HepG2 (cell line): ENCODE results near the gene ZNF284. TPM values are rescaled to one million over a fixed set of nuclear protein-coding genes. Genes with fewer than 3 reads are reported as not detected.

Experiments
- ATAC-seq: fragments of 200-7000 bp; cut with Tn5 transposase; 3 replicates; pipeline ENCODE4 v1.9.1; 2020; ENCODE audit warnings: mild to moderate bottlenecking, moderate library complexity
- BruUV-seq: library from RNA; stranded (reverse); fragments of 400-500 nt; replicated peaks from 2 replicates; lab custom pipeline; 2021; lab: Mats Ljungman, UMichigan
- CTCF ChIA-PET: fragments of 300-600 bp; formaldehyde crosslinking; extraction: SDS; loops from one replicate; lab custom pipeline; 2021; ENCODE audit warnings: low total read pairs, inconsistent platforms, low intra/inter-chr PET ratio; lab: Yijun Ruan, JAX
- POLR2A ChIA-PET: fragments of 350-600 bp; sonication (Branson Sonifier 250); formaldehyde crosslinking; loops from one replicate; lab custom pipeline; 2020; ENCODE audit warnings: antibody characterized with exemption, inconsistent platforms; lab: Yijun Ruan, JAX
- DNase-seq: peaks from one replicate; pipeline ENCODE4 v3.0.0-alpha.2; 2015; ENCODE audit warnings: low spot score
- FAIRE-seq: peaks from 3 replicates; lab custom pipeline; 2011; peaks lifted over from hg19 to GRCh38; lab: Jason Lieb, UNC
- H2AFZ ChIP-seq: one replicate; pipeline ENCODE4 v1.6.1; 2011; ENCODE audit warnings: low read length, inconsistent platforms
- H3K27ac ChIP-seq: fragments of 300-600 bp; 3 replicates; pipeline ENCODE4 v1.8.0; 2011; ENCODE audit warnings: mixed run types, mild to moderate bottlenecking, mixed read lengths, low read length, inconsistent platforms; ENCODE audit not compliant: insufficient read depth; ENCODE audit errors: extremely low read length
- H3K27me3 ChIP-seq, 2 experiments: fragments of 200-600 bp in 1 of 2; 2 replicates in 1 of 2; 3 replicates in 1 of 2; pipeline versions ENCODE4 v1.6.0 to v1.8.0; 2011; ENCODE audit warnings: low read length in 2 of 2, mild to moderate bottlenecking in 2 of 2, moderate library complexity in 2 of 2, inconsistent platforms in 1 of 2; ENCODE audit not compliant: insufficient read depth in 2 of 2, control insufficient read depth in 1 of 2
- H3K36me3 ChIP-seq, 2 experiments: fragments of 200-600 bp in 1 of 2; replicated peaks in 1 of 2; 2 replicates in 1 of 2; 3 replicates in 1 of 2; pipeline versions ENCODE4 v1.5.1 to v1.8.0; 2011; ENCODE audit warnings: low read length in 2 of 2, inconsistent platforms in 1 of 2; ENCODE audit not compliant: insufficient read depth in 2 of 2, control insufficient read depth in 1 of 2
- H3K4me1 ChIP-seq: 2 replicates; pipeline ENCODE4 v1.5.1; 2012; ENCODE audit warnings: low read length, inconsistent platforms; ENCODE audit not compliant: insufficient read depth
- H3K4me2 ChIP-seq: 2 replicates; pipeline ENCODE4 v1.6.0; 2011; ENCODE audit warnings: low read depth, low read length, inconsistent platforms
- H3K4me3 ChIP-seq, 3 experiments: fragments of 200-600 bp in 1 of 3; sonication (generic), shearing (Covaris generic) in 1 of 3; replicated peaks in 1 of 3; 2 replicates each; pipeline ENCODE4 v1.5.1; 2011 to 2016; ENCODE audit warnings: low read length in 3 of 3, inconsistent platforms in 2 of 3, low read depth in 2 of 3, mild to moderate bottlenecking in 2 of 3, control low read depth in 1 of 3, mixed read lengths in 1 of 3; ENCODE audit not compliant: insufficient read depth in 1 of 3
- H3K79me2 ChIP-seq: one replicate; pipeline ENCODE4 v1.6.1; 2011; ENCODE audit warnings: low read length, inconsistent platforms; ENCODE audit not compliant: insufficient read depth
- H3K9ac ChIP-seq: 2 replicates; pipeline ENCODE4 v1.6.0; 2011; ENCODE audit warnings: mild to moderate bottlenecking, low read depth, low read length, inconsistent platforms; ENCODE audit not compliant: insufficient read depth
- H3K9me3 ChIP-seq: 2 replicates; pipeline ENCODE4 v1.5.1; 2012; ENCODE audit warnings: mild to moderate bottlenecking, low read length
- H4K20me1 ChIP-seq: 2 replicates; pipeline ENCODE4 v1.6.0; 2011; ENCODE audit warnings: inconsistent platforms, mild to moderate bottlenecking, low read length, moderate library complexity; ENCODE audit not compliant: insufficient read depth
- MBD4 ChIP-seq: IDR thresholded peaks from 2 replicates; pipeline ENCODE4 v1.6.1; 2012; ENCODE audit warnings: low read length, inconsistent platforms, borderline replicate concordance
- NFKB2 ChIP-seq: sonication (generic); formaldehyde crosslinking; IDR thresholded peaks from 2 replicates; pipeline ENCODE4 v1.4.0; 2020; ENCODE audit warnings: missing genetic modification reagents, borderline replicate concordance
- SKIL ChIP-seq: sonication (generic); formaldehyde crosslinking; IDR thresholded peaks from 2 replicates; pipeline ENCODE4 v1.8.0; 2022; ENCODE audit warnings: missing genetic modification reagents, mild to moderate bottlenecking, moderate library complexity, borderline replicate concordance
- ZNF263 ChIP-seq: sonication (generic); formaldehyde crosslinking; IDR thresholded peaks from 2 replicates; pipeline ENCODE4 v1.4.0; 2020; ENCODE audit warnings: missing genetic modification reagents
- WGBS: methylation state at CpG from one replicate; pipeline ENCODE4 v1.1.6; 2017; ENCODE audit warnings: low lambda C conversion rate; 5-methylcytosine and 5-hydroxymethylcytosine counted together
- in situ Hi-C: cut with HindIII; loops from 2 replicates; pipeline ENCODE4 v1.10.0; 2017; ENCODE audit warnings: low pct_unique_long_range_greater_than_20kb; ENCODE audit not compliant: extremely low pct_ligation_motif_present
- intact Hi-C: fragments of 100-400 bp; cut with micrococcal nuclease; formaldehyde crosslinking; loops from one replicate; pipeline ENCODE4 v1.10.0; 2022; ENCODE audit not compliant: unreplicated experiment
- polyA plus RNA-seq, 8 experiments: library from polyadenylated mRNA; depleted of rRNA in 3 of 8; stranded (reverse) in 7 of 8; unstranded in 1 of 8; fragments of >200 nt; fragmentation: Illumina TruSeq in 4 of 8; extraction: Trizol in 4 of 8; gene quantifications; 2 replicates each; pipeline versions ENCODE4 v1.2.1 to v1.2.3, GENCODE V29; 2011 to 2016; ENCODE audit warnings: low read depth in 4 of 8, missing spikeins in 1 of 8, mixed read lengths in 1 of 8; ENCODE audit not compliant: insufficient read depth in 1 of 8
- total RNA-seq, 5 experiments: library from RNA; depleted of rRNA; stranded (reverse); fragments of >200 nt; fragmentation: Illumina TruSeq; extraction: Trizol; gene quantifications; 2 replicates each; pipeline ENCODE4 v1.2.3, GENCODE V29; 2016; ENCODE audit warnings: low read depth in 1 of 5

The ZNF284 gene
- total and polyA plus RNA-seq, 2 of the 13 experiments (the other 11 are each of a cell fraction or from before 2014, with no cell fraction given), result 1.2 to 2.3 TPM

GRCh38 chr19:44055870-44056269 is 16.1 kb upstream of the ZNF284 start:
- peaks cover 31% of the 10 kb centered on the region for H3K4me1 ChIP-seq
- ChIA-PET CTCF (no interaction called here), POLR2A (no interaction called here)
- TF ChIP-seq MBD4 (no peak), ZNF263 (CRISPR knock-in tag) (peak; percentile 51; the same call in 1 of the 2 replicates)
- no peak for ATAC-seq
- H3K36me3 ChIP-seq, result peaks cover 13 to 40% of the 10 kb centered on the region in 2 experiments; a peak in 4 of 5 replicates
- intact Hi-C loops, result no loop called here
- H3K27me3 ChIP-seq, result no peaks in the 10 kb centered on the region; a peak in 1 of 5 replicates
- peaks cover 4% of the 10 kb centered on the region for H3K79me2 ChIP-seq
- in situ Hi-C loops, result no loop called here
- no peak overlapping the region for H3K4me2 ChIP-seq
- no peak for FAIRE-seq
- no TSS peak for BruUV-seq
- H2AFZ ChIP-seq, result no peak overlapping the region
- H3K9ac ChIP-seq, result no peak overlapping the region
- H3K27ac ChIP-seq, result no peak overlapping the region
- no peak overlapping the region for H3K4me3 ChIP-seq
- no peaks in the 10 kb centered on the region for H4K20me1 ChIP-seq
- H3K9me3 ChIP-seq, result no peaks in the 10 kb centered on the region
- no peak for DNase-seq
- 91% methylated on average over 5 of the region's 5 CpGs for WGBS

- Histone ChIP-seq H3K4me3 (no peak overlapping the region), H3K9ac (no peak overlapping the region), H3K79me2 (no peaks in the 10 kb centered on the region), H2AFZ (no peak overlapping the region), H4K20me1 (no peaks in the 10 kb centered on the region), H3K27ac (no peak overlapping the region), H3K4me1 (peaks cover 4% of the 10 kb centered on the region; the same call in 1 of the 2 replicates), H3K36me3 (peaks cover 22 to 64% of the 10 kb centered on the region in 2 experiments; a peak in 4 of 5 replicates), H3K4me2 (no peak overlapping the region), H3K27me3 (no peaks in the 10 kb centered on the region), H3K9me3 (no peaks in the 10 kb centered on the region)
- TF ChIP-seq SKIL (CRISPR knock-in tag) (peak; percentile 25; the same call in 1 of the 2 replicates), NFKB2 (CRISPR knock-in tag) (no peak)
- intact Hi-C loops (no loop called here), in situ Hi-C loops (no loop called here)
- CTCF ChIA-PET, result no interaction called here
- no peak for DNase-seq
- ATAC-seq, result no peak
- FAIRE-seq, result no peak
- 95% methylated on average over 2 of the region's 2 CpGs for WGBS
- POLR2A ChIA-PET, result no interaction called here
- BruUV-seq, result no TSS peak
These were observed 12.7 kb upstream of the ZNF284 start for GRCh38 chr19:44059229-44059628.
